ENCODE data around the gene UBL4A.

Gene UBL4A

DNA sequence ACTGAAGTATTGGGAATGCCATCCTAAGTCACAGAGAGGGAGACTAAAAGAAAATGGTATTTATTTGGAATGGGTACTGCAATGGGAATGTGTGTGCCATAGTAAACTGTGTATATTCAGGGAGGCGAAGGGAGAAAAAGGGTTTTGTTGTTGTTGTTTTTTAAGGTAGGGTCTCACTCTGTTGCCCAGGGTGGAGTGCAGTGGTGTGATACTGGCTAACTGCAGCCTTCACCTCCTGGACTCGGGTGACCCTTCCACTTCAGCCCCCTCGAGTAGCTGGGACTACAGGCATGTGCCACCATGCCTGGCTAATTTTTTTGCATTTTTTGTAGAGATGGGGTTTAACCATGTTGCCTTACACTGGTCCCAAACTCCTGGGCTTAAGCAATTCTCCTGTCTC lies 8.3 kb upstream of the UBL4A start:
- Mint-ChIP-seq H3K36me3 (ENCODE audit: low read depth) (peaks cover 4% of the 10 kb centered on the region), H3K27me3 (peaks cover 9% of the 10 kb centered on the region), H3K4me3 (no peak overlapping the region), H3K27ac (no peak overlapping the region), H3K9me3 (no peaks in the 10 kb centered on the region), H3K4me1 (ENCODE audit: low read depth) (peaks cover 4% of the 10 kb centered on the region)
- no peak for DNase-seq

DNA sequence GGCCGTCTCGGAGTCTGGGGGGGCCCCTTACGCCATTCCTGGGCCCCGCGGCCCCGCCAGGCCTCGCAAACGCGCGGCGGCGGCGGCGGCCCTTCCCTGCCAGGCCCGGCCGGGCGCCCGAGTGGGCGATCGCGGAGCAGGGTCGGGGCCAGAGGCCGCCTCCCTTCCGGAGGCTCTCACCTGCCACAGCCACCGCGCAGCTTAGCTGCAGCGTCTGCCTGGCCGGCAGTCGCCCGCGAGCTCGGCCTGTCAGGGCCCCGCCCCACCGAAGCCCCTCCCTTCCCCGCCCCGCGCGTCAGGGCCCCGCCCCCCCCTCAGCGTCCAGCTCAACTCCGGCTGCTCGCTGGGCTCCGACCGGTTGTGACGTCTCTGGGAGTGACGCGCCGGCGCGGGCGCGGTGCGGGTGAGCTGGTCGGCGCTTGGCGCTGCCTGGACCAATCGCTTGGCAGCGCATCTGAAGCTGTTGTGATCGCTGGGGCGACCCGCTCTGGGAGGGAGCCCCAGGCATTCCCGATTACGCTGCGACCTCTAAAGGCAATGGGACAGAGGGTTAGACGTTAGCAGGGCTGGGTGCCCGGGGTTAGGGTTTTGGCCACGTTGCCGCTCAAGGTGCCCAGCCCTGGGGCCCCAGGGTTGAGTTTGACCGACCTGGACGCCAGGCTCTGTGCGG lies 4.1 kb upstream of the UBL4A start, which contains the start of gene SLC10A3:
TSS of gene SLC10A3 (minus strand) at position 216 of the 670 bp plus-strand sequence. CDS start 1,689 bp downstream, outside the sequence.
- peak within 1 kb of the TSS; percentile 87 for H3K4me3 Mint-ChIP-seq
- peaks cover 25% of the 10 kb centered on the region for H3K4me1 Mint-ChIP-seq (ENCODE audit: low read depth)
- H3K9me3 Mint-ChIP-seq, result no peaks in the 10 kb centered on the region
- H3K36me3 Mint-ChIP-seq (ENCODE audit: low read depth), result peaks cover 30% of the 10 kb centered on the region
- peak within 1 kb of the TSS; percentile 92 for H3K27ac Mint-ChIP-seq
- DNase-seq, result peak; percentile 89
- peaks cover 4% of the 10 kb centered on the region for H3K27me3 Mint-ChIP-seq

DNA sequence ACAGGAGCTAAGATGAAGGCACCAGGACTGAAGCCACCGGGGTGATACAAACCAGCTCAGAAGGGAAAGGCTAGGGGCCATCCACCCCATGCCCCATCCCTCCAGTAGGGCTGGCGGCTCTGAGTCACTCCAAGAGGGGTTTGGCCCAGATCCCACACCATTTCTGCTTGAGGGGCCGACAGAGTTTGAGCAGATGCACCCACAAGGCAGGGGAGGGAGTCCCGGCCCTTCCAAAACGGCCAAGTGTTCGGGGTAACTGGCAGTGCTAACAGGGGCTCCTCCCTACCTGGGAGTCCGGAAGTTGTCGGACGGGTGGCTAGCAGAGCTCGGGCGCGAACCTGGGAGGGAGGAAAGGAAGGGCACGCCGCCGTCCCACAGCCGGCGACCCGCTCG lies 3.6 kb upstream of the UBL4A start:
- DNase-seq, result no peak
- H3K27ac Mint-ChIP-seq, result peak overlapping the region; percentile 91
- no peaks in the 10 kb centered on the region for H3K9me3 Mint-ChIP-seq
- H3K36me3 Mint-ChIP-seq (ENCODE audit: low read depth), result peaks cover 35% of the 10 kb centered on the region
- peaks cover 4% of the 10 kb centered on the region for H3K27me3 Mint-ChIP-seq
- peak overlapping the region; percentile 86 for H3K4me3 Mint-ChIP-seq
- H3K4me1 Mint-ChIP-seq (ENCODE audit: low read depth), result peaks cover 27% of the 10 kb centered on the region

DNA sequence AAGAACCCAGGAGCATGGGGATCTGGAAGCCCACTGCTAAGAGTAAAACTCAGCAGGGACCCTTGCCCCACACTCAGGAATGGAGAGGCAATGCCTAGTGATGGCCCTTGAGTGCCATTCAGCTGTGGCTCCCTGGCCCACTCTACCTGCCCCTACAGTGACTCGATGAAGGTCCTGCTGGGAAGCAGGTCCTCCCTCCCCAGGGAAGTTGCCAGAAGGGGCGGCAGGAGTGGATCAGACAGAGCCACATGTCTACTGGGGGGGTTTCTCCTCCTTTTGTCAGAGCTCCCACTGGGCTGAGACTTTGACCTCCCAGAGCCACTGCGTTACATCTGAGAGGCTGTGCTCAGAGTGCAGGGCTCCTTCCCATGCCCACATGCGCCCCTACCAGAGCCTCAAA lies 2.8 kb upstream of the UBL4A start:
- Mint-ChIP-seq H3K27me3 (peaks cover 4% of the 10 kb centered on the region), H3K36me3 (ENCODE audit: low read depth) (peaks cover 44% of the 10 kb centered on the region), H3K27ac (peak overlapping the region; percentile 91), H3K4me1 (ENCODE audit: low read depth) (peaks cover 32% of the 10 kb centered on the region), H3K9me3 (no peaks in the 10 kb centered on the region), H3K4me3 (peak overlapping the region; percentile 86)
- no peak for DNase-seq

DNA sequence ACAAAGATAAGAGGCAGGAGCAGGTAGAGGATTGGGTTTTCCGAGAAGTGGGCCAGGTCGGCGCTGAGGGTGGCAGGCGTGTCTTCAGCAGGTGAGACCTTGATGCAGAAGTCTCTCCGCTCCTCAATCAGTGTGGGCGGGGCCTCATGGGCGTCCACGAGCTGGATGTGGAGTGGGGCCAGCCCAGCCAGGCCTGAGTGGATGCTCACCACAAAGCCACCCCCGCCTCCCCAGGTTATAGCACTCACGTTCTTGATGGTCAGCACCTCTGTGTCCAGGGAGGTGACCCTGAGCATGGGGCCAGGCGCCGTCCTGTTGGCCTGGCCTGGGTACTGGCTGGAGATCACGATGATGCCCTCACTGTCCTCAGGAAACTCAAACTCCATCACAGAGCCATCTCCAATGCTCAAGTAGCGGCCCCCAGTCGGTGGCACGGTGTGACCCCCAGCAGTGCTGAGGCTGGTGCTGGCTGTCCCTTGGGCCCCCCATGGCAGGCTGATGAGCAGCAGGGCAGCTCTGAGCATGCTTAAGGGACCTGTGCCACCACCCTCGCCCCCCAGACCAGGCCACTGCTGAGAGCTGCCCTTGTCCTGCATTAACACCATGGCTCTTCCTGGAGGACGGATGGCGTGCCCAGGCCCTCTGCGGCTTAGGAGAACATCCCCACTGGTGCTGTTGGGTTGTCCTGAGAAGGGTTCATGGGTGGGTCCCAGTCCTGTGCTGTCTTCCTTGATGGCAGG lies 2.1 kb upstream of the UBL4A start:
- no peak for DNase-seq
- Mint-ChIP-seq H3K4me1 (ENCODE audit: low read depth) (peaks cover 38% of the 10 kb centered on the region), H3K4me3 (no peak overlapping the region), H3K27me3 (peaks cover 7% of the 10 kb centered on the region), H3K36me3 (ENCODE audit: low read depth) (peaks cover 50% of the 10 kb centered on the region), H3K9me3 (no peaks in the 10 kb centered on the region), H3K27ac (no peak overlapping the region)

GRCh38 chrX:154487518-154488290 lies 1.3 kb upstream of the UBL4A start:
- H3K4me3 Mint-ChIP-seq, result peak overlapping the region; percentile 77
- DNase-seq, result no peak
- H3K27ac Mint-ChIP-seq, result no peak overlapping the region
- H3K27me3 Mint-ChIP-seq, result peaks cover 8% of the 10 kb centered on the region
- peaks cover 55% of the 10 kb centered on the region for H3K36me3 Mint-ChIP-seq (ENCODE audit: low read depth)
- H3K4me1 Mint-ChIP-seq (ENCODE audit: low read depth), result peaks cover 42% of the 10 kb centered on the region
- H3K9me3 Mint-ChIP-seq, result no peaks in the 10 kb centered on the region

GRCh38 chrX:154486052-154486395 lies 391 bp downstream of the UBL4A start:
- no peak overlapping the region for H3K27ac Mint-ChIP-seq
- peak overlapping the region; percentile 78 for H3K4me3 Mint-ChIP-seq
- peak; percentile 61 for DNase-seq
- H3K9me3 Mint-ChIP-seq, result no peaks in the 10 kb centered on the region
- H3K4me1 Mint-ChIP-seq (ENCODE audit: low read depth), result peaks cover 39% of the 10 kb centered on the region
- H3K36me3 Mint-ChIP-seq (ENCODE audit: low read depth), result peaks cover 55% of the 10 kb centered on the region
- peaks cover 19% of the 10 kb centered on the region for H3K27me3 Mint-ChIP-seq

DNA sequence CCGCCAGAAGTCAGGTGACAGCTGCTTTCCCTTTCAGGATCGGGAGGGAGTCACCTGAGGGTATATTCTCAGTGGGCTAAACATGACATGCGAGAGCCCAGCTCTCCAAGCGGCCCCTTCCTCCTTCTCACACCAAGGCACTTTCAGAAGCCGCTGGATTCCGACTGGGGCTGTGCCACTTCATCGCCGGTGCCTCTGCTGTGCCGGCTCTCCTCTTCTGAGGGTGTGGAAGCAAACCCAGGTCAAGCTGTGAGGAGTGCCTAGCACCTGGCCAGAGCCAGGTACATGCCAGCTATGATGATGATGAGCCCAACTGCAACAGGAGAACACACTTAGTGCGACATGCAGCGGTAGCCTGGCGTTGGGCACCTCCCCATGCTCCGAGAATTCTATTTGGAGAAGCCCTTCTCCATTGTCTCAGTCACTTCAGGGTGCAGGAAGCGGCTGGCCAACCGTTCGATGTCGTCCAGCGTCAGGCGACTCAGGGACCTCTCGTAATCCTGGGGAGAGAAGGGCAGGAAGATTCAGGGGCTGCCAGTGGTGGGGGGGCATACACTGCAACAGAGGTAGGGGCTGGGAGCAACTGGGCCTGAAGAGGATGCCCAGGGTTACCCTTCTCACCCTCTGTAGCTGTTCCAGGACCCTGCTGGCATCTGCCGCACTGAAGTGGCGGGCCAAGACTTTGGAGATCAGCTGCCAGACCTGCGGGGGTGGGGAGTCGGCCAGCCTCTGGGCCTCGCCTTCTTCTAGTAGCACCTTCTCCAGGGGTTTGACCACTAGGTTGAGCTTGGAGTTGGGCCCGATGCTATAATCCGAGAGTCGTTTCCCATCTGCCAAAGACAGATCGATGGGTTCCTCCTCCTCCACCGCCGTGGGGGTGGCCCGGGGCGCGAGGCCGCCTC lies 1.0 kb downstream of the UBL4A start:
- Mint-ChIP-seq H3K36me3 (ENCODE audit: low read depth) (peaks cover 55% of the 10 kb centered on the region), H3K4me3 (peak overlapping the region; percentile 78), H3K4me1 (ENCODE audit: low read depth) (peaks cover 39% of the 10 kb centered on the region), H3K27ac (peak overlapping the region; percentile 61), H3K27me3 (peaks cover 19% of the 10 kb centered on the region), H3K9me3 (no peaks in the 10 kb centered on the region)
- DNase-seq, result no peak

DNA sequence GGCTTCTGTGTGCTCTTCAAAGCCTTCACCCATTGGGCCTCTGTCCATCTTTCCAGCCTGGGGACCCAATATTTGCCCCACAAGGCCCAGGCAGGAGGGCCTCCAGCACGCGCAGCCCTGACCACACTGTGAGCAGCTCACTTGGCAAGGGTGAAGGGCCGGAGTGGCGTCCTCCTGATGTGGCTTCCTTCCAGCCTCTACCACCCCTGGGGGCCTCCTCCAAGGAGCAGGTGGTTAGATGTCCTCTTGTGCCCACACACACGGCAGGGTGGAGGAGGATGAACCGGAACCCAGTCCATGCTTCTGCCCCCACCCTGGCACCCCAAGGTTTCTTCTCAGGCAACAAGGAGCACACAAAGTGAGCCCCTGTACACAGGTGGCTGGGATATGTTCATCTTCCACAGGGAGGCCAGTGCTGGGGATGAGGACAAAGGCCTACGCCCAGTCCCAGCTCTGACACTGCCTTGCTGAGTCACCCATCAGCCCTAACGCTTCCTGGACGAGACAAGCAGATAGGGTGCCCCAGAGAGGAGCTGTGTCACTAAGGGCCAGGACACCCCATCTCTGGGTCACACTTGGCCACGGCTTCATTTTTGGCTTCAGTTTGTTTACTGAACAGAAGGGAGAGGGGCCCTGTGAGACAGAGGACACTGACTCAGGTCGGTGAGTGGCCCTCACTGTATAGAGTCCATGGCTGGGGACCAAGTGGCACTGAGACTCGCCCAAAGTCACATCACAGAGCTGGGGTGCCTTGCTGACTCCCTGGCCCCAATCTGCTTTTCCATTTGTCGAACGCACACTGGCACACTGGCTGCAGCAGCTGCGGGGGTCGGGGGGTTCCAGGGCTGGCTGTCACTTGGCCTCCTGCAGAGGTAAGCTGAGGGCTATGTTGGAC lies 1.9 kb downstream of the UBL4A start:
- peak overlapping the region; percentile 78 for H3K4me3 Mint-ChIP-seq

DNA sequence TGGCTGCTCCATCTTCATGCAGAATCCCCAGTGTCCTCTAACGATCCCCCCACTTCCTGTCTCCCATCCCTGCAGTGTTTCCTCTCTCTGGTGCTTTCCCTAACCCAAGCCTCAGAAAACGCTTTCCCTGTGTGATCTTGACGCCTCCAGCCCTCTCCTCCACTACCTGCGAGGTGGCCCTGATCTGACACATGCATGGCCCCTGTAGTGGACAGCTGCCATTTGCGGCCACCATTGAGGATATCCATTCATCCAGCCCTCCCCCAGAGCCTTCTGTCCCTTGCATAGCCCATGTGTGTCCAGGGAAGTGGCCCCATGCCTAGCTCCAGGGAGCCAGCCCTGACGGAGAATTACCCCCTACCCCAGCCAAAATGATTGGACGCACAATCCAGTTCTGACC lies 3.1 kb downstream of the UBL4A start:
- Mint-ChIP-seq H3K36me3 (ENCODE audit: low read depth) (peaks cover 41% of the 10 kb centered on the region), H3K27ac (peak overlapping the region; percentile 67), H3K9me3 (no peaks in the 10 kb centered on the region), H3K27me3 (peaks cover 19% of the 10 kb centered on the region), H3K4me3 (peak overlapping the region; percentile 13), H3K4me1 (ENCODE audit: low read depth) (peaks cover 33% of the 10 kb centered on the region)
- DNase-seq, result no peak

More for the DNA sequence above, 1.9 kb downstream of the UBL4A start:
- H3K9me3 Mint-ChIP-seq, result no peaks in the 10 kb centered on the region
- H3K4me1 Mint-ChIP-seq (ENCODE audit: low read depth), result peaks cover 40% of the 10 kb centered on the region
- H3K27ac Mint-ChIP-seq, result peak overlapping the region; percentile 61
- DNase-seq, result no peak
- peaks cover 19% of the 10 kb centered on the region for H3K27me3 Mint-ChIP-seq
- H3K36me3 Mint-ChIP-seq (ENCODE audit: low read depth), result peaks cover 48% of the 10 kb centered on the region

- no peak for DNase-seq
- no peak overlapping the region for H3K4me3 Mint-ChIP-seq
- peaks cover 15% of the 10 kb centered on the region for H3K27me3 Mint-ChIP-seq
- no peaks in the 10 kb centered on the region for H3K9me3 Mint-ChIP-seq
- peaks cover 36% of the 10 kb centered on the region for H3K36me3 Mint-ChIP-seq (ENCODE audit: low read depth)
- no peak overlapping the region for H3K27ac Mint-ChIP-seq
- peaks cover 29% of the 10 kb centered on the region for H3K4me1 Mint-ChIP-seq (ENCODE audit: low read depth)
These were observed 3.6 kb downstream of the UBL4A start for GRCh38 chrX:154482786-154483185.

GRCh38 chrX:154481911-154482601 lies 4.4 kb downstream of the UBL4A start:
- H3K4me3 Mint-ChIP-seq, result no peak overlapping the region
- no peaks in the 10 kb centered on the region for H3K9me3 Mint-ChIP-seq
- peaks cover 28% of the 10 kb centered on the region for H3K36me3 Mint-ChIP-seq (ENCODE audit: low read depth)
- no peak overlapping the region for H3K27ac Mint-ChIP-seq
- peaks cover 14% of the 10 kb centered on the region for H3K27me3 Mint-ChIP-seq
- peaks cover 34% of the 10 kb centered on the region for H3K4me1 Mint-ChIP-seq (ENCODE audit: low read depth)
- no peak for DNase-seq

DNA sequence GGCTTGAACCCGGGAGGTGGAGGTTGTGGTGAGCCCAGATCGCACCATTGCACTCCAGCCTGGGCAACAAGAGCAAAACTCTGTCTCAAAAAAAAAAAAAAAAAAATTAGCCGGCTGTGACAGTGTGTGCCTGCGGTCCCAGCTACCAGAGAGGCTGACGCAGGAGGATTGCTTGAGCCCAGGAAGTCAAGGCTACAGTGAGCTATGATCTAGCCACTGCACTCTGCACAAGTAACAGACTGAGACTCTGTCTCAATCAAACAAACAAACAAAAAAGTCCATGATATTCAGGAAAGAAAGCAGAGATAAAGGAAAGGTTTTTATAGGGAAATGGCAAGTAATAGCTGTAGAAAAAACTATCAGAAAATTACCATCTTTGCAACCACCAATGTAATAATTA lies 5.2 kb downstream of the UBL4A start:
- H3K27ac Mint-ChIP-seq, result no peak overlapping the region
- peaks cover 14% of the 10 kb centered on the region for H3K27me3 Mint-ChIP-seq
- no peak overlapping the region for H3K4me3 Mint-ChIP-seq

More for the DNA sequence above, 5.2 kb downstream of the UBL4A start:
- Mint-ChIP-seq H3K36me3 (ENCODE audit: low read depth) (peaks cover 26% of the 10 kb centered on the region), H3K9me3 (no peaks in the 10 kb centered on the region), H3K4me1 (ENCODE audit: low read depth) (peaks cover 32% of the 10 kb centered on the region)
- no peak for DNase-seq

All from activated T-cell treated with anti-CD3 and anti-CD28 coated beads, Interleukin-2, amount 50 U/mL, for 24 hours (primary cell).